ENCODE measurements around the gene FER1L5.

GRCh38 chr2:96679848-96680247 lies 37.3 kb downstream of the FER1L5 start:
- TF ChIP-seq, protein P1, sequence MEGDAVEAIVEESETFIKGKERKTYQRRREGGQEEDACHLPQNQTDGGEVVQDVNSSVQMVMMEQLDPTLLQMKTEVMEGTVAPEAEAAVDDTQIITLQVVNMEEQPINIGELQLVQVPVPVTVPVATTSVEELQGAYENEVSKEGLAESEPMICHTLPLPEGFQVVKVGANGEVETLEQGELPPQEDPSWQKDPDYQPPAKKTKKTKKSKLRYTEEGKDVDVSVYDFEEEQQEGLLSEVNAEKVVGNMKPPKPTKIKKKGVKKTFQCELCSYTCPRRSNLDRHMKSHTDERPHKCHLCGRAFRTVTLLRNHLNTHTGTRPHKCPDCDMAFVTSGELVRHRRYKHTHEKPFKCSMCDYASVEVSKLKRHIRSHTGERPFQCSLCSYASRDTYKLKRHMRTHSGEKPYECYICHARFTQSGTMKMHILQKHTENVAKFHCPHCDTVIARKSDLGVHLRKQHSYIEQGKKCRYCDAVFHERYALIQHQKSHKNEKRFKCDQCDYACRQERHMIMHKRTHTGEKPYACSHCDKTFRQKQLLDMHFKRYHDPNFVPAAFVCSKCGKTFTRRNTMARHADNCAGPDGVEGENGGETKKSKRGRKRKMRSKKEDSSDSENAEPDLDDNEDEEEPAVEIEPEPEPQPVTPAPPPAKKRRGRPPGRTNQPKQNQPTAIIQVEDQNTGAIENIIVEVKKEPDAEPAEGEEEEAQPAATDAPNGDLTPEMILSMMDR (conservative IDR thresholded peaks at IDR 0.05; ENCODE audit: low read length) = no peak
- no peak for TF ChIP-seq EZH2phosphoT487 (IDR thresholded peaks at IDR 0.05; ENCODE audit: borderline replicate concordance, low read depth, low read length)
